ENCODE data around the gene GMCL1. TPM values are rescaled to one million over a fixed set of nuclear protein-coding genes. Genes with fewer than 3 reads are reported as not detected.
A peak's percentile ranks its signal among the peaks of the same experiment; 100 is the strongest.

GMCL1 gene
- total and polyA plus RNA-seq, 2 of the 13 experiments (the other 11 are each of a cell fraction or from before 2014, with no cell fraction given): 18.7 to 24.0 TPM

DNA sequence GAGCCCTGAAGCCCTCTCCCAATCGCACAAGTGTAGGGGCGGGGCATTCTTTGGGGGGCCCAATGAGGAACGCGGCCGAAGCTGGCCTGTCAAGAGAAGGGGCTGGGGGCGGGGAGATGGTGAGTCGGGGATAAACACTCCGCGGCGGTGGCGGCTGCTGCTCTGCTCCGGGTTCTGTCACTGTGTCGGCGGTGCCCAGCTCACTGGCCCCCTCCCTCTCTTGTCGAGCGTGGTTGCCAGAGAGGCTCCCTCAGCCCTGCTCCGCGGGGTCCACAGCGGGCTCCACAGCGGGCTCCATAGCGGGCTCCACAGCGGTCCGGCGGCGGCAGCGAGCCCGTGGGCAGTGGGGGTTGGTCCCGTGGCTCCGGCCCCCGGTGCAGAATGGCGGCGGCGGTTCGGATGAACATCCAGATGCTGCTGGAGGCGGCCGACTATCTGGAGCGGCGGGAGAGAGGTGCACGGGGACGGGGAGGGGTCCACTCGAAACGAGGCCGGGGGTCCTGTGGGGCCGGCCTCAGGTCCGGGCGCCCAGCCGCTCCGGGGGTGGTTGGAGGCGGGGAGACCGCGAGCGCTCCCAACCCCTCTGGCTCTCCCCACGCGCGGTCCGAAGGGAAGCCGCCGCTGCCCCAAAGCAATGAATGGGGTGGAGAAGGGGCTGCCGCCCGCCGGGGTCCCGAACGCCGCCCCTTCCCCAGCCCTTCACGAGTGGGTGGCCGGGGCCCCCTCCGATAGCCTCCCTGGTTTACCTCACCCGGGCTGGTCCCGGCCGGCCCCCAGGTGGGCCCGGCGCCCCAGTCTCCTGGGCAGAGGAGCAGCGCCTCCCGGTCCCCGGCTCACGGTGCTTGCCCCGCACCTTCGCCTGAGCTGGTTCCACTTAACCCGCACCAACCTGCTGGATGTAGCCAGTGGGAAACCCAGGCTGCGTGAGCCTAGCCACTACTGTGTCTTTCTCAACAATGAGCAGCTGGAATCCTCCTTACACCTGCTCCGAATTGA is 85.8 kb downstream of the GMCL1 start, which contains the start of gene MXD1 (continued):
- TF ChIP-seq, protein P1, sequence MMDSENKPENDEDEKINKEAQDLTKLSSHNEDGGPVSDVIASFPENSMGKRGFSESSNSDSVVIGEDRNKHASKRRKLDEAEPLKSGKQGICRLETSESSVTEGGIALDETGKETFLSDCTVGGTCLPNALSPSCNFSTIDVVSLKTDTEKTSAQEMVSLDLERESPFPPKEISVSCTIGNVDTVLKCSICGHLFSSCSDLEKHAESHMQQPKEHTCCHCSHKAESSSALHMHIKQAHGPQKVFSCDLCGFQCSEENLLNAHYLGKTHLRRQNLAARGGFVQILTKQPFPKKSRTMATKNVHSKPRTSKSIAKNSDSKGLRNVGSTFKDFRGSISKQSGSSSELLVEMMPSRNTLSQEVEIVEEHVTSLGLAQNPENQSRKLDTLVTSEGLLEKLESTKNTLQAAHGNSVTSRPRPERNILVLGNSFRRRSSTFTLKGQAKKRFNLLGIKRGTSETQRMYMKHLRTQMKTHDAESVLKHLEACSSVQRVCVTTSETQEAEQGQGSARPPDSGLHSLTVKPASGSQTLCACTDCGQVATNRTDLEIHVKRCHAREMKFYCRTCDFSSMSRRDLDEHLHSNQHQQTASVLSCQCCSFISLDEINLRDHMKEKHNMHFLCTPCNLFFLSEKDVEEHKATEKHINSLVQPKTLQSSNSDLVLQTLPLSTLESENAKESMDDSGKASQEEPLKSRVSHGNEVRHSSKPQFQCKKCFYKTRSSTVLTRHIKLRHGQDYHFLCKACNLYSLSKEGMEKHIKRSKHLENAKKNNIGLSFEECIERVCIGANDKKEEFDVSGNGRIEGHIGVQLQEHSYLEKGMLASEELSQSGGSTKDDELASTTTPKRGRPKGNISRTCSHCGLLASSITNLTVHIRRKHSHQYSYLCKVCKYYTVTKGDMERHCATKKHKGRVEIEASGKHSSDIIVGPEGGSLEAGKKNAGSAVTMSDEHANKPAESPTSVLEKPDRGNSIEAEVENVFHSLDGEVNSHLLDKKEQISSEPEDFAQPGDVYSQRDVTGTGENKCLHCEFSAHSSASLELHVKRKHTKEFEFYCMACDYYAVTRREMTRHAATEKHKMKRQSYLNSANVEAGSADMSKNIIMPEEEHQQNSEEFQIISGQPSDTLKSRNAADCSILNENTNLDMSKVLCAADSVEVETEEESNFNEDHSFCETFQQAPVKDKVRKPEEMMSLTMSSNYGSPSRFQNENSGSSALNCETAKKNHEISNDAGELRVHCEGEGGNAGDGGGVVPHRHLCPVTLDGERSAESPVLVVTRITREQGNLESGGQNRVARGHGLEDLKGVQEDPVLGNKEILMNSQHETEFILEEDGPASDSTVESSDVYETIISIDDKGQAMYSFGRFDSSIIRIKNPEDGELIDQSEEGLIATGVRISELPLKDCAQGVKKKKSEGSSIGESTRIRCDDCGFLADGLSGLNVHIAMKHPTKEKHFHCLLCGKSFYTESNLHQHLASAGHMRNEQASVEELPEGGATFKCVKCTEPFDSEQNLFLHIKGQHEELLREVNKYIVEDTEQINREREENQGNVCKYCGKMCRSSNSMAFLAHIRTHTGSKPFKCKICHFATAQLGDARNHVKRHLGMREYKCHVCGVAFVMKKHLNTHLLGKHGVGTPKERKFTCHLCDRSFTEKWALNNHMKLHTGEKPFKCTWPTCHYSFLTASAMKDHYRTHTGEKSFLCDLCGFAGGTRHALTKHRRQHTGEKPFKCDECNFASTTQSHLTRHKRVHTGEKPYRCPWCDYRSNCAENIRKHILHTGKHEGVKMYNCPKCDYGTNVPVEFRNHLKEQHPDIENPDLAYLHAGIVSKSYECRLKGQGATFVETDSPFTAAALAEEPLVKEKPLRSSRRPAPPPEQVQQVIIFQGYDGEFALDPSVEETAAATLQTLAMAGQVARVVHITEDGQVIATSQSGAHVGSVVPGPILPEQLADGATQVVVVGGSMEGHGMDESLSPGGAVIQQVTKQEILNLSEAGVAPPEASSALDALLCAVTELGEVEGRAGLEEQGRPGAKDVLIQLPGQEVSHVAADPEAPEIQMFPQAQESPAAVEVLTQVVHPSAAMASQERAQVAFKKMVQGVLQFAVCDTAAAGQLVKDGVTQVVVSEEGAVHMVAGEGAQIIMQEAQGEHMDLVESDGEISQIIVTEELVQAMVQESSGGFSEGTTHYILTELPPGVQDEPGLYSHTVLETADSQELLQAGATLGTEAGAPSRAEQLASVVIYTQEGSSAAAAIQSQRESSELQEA (CRISPR knock-in tag; IDR thresholded peaks at IDR 0.05; ENCODE audit: not compliant biosample characterization): no peak
- no peak for TF ChIP-seq KMT2A (CRISPR knock-in tag; IDR thresholded peaks at IDR 0.05)
- no peak for TF ChIP-seq ZNF232 (CRISPR knock-in tag; IDR thresholded peaks at IDR 0.05; ENCODE audit: borderline replicate concordance)
- TF ChIP-seq, protein P2, sequence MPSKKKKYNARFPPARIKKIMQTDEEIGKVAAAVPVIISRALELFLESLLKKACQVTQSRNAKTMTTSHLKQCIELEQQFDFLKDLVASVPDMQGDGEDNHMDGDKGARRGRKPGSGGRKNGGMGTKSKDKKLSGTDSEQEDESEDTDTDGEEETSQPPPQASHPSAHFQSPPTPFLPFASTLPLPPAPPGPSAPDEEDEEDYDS (CRISPR knock-in tag; IDR thresholded peaks at IDR 0.05): peak; percentile 89
- no peak for TF ChIP-seq ZNF775 (CRISPR knock-in tag; IDR thresholded peaks at IDR 0.05; ENCODE audit: borderline replicate concordance)
- no peak for TF ChIP-seq ZNF510 (CRISPR knock-in tag; IDR thresholded peaks at IDR 0.05; ENCODE audit: low read depth)
- TF ChIP-seq, protein P3, sequence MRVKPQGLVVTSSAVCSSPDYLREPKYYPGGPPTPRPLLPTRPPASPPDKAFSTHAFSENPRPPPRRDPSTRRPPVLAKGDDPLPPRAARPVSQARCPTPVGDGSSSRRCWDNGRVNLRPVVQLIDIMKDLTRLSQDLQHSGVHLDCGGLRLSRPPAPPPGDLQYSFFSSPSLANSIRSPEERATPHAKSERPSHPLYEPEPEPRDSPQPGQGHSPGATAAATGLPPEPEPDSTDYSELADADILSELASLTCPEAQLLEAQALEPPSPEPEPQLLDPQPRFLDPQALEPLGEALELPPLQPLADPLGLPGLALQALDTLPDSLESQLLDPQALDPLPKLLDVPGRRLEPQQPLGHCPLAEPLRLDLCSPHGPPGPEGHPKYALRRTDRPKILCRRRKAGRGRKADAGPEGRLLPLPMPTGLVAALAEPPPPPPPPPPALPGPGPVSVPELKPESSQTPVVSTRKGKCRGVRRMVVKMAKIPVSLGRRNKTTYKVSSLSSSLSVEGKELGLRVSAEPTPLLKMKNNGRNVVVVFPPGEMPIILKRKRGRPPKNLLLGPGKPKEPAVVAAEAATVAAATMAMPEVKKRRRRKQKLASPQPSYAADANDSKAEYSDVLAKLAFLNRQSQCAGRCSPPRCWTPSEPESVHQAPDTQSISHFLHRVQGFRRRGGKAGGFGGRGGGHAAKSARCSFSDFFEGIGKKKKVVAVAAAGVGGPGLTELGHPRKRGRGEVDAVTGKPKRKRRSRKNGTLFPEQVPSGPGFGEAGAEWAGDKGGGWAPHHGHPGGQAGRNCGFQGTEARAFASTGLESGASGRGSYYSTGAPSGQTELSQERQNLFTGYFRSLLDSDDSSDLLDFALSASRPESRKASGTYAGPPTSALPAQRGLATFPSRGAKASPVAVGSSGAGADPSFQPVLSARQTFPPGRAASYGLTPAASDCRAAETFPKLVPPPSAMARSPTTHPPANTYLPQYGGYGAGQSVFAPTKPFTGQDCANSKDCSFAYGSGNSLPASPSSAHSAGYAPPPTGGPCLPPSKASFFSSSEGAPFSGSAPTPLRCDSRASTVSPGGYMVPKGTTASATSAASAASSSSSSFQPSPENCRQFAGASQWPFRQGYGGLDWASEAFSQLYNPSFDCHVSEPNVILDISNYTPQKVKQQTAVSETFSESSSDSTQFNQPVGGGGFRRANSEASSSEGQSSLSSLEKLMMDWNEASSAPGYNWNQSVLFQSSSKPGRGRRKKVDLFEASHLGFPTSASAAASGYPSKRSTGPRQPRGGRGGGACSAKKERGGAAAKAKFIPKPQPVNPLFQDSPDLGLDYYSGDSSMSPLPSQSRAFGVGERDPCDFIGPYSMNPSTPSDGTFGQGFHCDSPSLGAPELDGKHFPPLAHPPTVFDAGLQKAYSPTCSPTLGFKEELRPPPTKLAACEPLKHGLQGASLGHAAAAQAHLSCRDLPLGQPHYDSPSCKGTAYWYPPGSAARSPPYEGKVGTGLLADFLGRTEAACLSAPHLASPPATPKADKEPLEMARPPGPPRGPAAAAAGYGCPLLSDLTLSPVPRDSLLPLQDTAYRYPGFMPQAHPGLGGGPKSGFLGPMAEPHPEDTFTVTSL (CRISPR knock-in tag; IDR thresholded peaks at IDR 0.05; ENCODE audit: borderline replicate concordance): no peak; the same call in 1 of the 2 replicates
- TF ChIP-seq CBX1 (IDR thresholded peaks at IDR 0.05; ENCODE audit: low read depth): peak; percentile 62
- TF ChIP-seq ZNF850 (CRISPR knock-in tag; conservative IDR thresholded peaks at IDR 0.05): no peak; the same call in 1 of the 2 replicates
